ENCODE measurements around the gene CNDP1.

The CNDP1 gene

DNA sequence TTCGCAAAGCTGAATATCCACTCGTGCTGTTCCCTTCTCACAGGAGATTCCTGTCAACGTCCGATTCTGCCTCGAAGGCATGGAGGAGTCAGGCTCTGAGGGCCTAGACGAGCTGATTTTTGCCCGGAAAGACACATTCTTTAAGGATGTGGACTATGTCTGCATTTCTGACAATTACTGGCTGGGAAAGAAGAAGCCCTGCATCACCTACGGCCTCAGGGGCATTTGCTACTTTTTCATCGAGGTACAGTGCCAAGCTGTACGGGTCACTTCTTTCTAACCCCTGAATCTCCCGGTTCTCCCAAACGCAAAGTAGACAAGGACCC, 23.6 kb upstream of the CNDP1 start:
- TF ChIP-seq, protein P1, sequence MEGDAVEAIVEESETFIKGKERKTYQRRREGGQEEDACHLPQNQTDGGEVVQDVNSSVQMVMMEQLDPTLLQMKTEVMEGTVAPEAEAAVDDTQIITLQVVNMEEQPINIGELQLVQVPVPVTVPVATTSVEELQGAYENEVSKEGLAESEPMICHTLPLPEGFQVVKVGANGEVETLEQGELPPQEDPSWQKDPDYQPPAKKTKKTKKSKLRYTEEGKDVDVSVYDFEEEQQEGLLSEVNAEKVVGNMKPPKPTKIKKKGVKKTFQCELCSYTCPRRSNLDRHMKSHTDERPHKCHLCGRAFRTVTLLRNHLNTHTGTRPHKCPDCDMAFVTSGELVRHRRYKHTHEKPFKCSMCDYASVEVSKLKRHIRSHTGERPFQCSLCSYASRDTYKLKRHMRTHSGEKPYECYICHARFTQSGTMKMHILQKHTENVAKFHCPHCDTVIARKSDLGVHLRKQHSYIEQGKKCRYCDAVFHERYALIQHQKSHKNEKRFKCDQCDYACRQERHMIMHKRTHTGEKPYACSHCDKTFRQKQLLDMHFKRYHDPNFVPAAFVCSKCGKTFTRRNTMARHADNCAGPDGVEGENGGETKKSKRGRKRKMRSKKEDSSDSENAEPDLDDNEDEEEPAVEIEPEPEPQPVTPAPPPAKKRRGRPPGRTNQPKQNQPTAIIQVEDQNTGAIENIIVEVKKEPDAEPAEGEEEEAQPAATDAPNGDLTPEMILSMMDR (IDR thresholded peaks at IDR 0.05), result no peak

GRCh38 chr18:74511823-74512222, 22.5 kb upstream of the CNDP1 start:
- no peak overlapping the region for H3K4me3 ChIP-seq
- DNase-seq (ENCODE audit: low spot score), result peak; percentile 69
- no peak overlapping the region for H3K27ac ChIP-seq
- TF ChIP-seq, protein P1 (IDR thresholded peaks at IDR 0.05), result no peak

More for the DNA sequence above, 23.6 kb upstream of the CNDP1 start:
- no peak for DNase-seq (ENCODE audit: low spot score)
- no peak overlapping the region for H3K4me3 ChIP-seq
- H3K27ac ChIP-seq, result no peak overlapping the region

GRCh38 chr18:74512321-74513053, 21.8 kb upstream of the CNDP1 start:
- TF ChIP-seq, protein P1 (IDR thresholded peaks at IDR 0.05), result no peak
- no peak overlapping the region for H3K4me3 ChIP-seq
- DNase-seq (ENCODE audit: low spot score), result peak; percentile 56
- H3K27ac ChIP-seq, result no peak overlapping the region

DNA sequence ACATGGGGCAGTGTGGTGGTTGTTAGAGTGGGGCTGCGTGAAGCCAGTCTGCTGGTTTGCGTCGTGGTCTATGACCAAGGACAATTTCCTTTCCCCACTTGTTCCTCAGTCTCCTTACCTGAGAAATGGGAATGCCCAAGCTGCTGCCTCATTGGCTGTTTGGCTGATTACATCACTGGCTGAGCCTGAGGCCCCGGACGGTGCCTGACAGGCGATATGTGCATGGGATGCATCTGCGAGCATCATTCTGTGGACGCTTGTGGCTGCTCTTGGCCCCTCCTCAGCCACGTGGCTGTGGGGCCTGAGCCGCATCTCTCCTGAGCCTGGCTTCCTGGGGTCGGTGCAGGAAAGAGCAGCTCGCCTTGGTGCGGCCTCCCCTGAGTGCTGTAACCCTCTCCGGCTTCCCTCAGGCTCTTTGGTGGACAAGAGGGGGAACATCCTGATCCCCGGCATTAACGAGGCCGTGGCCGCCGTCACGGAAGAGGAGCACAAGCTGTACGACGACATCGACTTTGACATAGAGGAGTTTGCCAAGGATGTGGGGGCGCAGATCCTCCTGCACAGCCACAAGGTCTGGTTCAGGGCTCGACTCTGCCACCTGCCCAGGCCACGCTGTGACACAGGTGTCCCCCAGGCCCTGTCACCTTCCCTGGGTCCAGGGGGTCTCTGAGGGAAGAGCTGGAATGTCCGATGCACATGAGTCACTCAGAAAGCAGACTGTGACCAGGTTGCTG, 21.0 kb upstream of the CNDP1 start:
- H3K27ac ChIP-seq, result no peak overlapping the region
- TF ChIP-seq, protein P1 (IDR thresholded peaks at IDR 0.05), result no peak
- no peak overlapping the region for H3K4me3 ChIP-seq
- peak; percentile 58 for DNase-seq (ENCODE audit: low spot score)

- no peak for DNase-seq (ENCODE audit: low spot score)
- H3K27ac ChIP-seq, result no peak overlapping the region
- TF ChIP-seq, protein P1 (IDR thresholded peaks at IDR 0.05), result no peak
- no peak overlapping the region for H3K4me3 ChIP-seq
These were observed 20.5 kb upstream of the CNDP1 start for GRCh38 chr18:74513883-74514205.

GRCh38 chr18:74514860-74515495, 19.3 kb upstream of the CNDP1 start:
- DNase-seq (ENCODE audit: low spot score), result peak; percentile 46
- Histone ChIP-seq H3K4me3 (no peak overlapping the region), H3K27ac (no peak overlapping the region)
- TF ChIP-seq, protein P1 (IDR thresholded peaks at IDR 0.05), result no peak

Measured in coronary artery (tissue), 2 donors.